NCI-H446 treated with DMSO at 0.1 percent for 48 hours (cell line): ENCODE results near the gene DENND2C.
"Not testable (repeated sequence)": the region's sequence is repeated elsewhere in the genome, so short reads cannot be mapped to it uniquely, and the experiment has no call there.

ENCODE experiments used
- DNase-seq: peaks from one replicate; lab custom pipeline; 2025; lab: John Stamatoyannopoulos, UW

DENND2C gene

DNA sequence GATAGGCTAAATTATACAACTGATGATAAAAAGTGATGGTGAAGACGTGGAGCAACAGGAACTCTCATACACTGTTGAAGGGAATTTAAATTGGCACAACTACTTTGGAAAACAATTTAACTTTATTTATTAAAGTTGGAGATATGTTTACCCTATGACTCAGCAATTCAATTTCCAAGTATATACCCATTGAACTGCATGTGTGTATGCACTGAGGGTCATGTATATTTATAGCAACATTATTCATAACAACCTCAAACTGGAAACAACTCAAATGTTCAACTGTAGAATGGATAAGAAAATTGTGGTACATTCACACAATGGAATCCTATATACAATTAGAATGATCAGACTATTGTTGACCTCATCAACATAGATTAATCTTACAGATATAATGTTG, 71.9 kb downstream of the DENND2C start:
- DNase-seq = no peak

DNA sequence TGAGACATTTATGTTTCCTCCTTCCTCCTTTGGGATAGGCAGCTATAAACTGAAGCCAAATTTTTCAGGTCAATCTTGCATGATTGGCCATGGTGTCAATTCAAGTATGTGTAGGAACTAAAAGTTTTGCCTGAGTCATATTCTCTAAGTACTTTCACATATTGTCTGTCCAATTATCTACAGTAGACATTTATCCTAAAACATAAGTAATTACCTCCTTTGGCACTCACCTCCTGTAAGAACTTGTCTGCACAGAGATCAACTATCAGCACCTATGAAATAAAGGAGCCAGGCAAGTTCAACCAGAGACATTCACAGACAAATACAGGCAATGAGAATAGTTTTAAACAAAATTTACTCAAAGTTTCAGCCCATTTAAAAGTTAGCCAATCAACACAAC, 74.2 kb downstream of the DENND2C start:
- no peak for DNase-seq

DNA sequence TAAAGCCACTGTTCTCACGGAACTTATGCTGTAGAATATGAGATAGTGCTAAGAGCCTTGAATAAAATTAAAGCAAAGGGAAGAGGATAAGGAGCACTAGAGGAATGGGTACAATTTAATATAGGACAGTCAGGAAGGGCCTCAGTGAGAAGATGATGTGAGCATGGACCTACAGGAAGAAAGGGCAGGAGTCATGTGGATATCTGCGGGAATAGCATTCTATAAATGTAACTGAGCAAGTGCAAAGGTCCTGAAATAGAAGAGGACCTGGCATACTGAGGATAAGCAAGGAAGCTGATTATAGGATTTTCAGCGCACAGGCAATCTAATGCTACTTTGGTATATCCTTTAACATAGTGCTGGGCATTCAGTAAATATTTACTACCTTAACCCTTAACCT, 75.8 kb downstream of the DENND2C start:
- no peak for DNase-seq

DNA sequence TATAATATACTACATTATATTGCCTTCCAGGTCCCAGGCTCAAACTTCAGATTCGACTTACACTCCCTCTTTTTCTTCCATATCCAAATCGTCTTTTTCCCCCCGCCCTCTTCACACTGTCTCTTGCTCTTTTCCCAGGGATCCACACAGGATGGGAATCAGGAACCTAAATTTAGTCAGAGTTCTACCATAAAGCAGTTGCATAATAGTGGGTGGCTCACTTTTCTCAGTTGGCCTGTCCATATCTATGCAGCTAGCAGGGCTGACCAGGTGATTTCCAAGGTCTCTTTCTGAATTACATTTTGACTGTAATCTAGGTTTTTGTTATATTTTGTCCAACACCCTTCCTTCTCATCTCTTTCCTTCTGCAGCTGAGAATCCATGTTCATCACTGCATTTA, 80.7 kb downstream of the DENND2C start:
- DNase-seq = no peak

DNA sequence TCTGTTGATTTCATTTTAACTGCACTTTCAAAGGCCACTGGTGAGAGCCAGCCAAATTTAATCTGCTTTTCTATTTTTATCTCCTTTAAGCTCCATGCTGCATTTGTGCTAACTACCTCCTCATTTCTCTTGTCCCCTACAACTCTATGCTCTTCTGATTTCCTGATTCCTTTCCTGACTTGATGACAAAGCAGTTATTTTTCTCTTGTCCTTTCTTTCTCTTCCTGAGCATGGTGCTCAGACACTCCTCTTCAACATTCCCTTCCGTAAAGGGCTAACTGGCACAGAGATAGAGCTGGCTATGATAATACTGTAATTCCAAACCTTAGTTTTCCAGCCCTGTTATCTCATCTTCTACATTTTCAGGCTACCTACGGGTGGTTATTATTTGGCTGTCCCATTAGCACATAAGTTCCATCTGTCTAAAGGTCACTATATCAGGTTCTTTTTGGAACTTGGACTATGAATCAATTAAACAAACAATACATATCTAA, 81.6 kb downstream of the DENND2C start:
- no peak for DNase-seq

DNA sequence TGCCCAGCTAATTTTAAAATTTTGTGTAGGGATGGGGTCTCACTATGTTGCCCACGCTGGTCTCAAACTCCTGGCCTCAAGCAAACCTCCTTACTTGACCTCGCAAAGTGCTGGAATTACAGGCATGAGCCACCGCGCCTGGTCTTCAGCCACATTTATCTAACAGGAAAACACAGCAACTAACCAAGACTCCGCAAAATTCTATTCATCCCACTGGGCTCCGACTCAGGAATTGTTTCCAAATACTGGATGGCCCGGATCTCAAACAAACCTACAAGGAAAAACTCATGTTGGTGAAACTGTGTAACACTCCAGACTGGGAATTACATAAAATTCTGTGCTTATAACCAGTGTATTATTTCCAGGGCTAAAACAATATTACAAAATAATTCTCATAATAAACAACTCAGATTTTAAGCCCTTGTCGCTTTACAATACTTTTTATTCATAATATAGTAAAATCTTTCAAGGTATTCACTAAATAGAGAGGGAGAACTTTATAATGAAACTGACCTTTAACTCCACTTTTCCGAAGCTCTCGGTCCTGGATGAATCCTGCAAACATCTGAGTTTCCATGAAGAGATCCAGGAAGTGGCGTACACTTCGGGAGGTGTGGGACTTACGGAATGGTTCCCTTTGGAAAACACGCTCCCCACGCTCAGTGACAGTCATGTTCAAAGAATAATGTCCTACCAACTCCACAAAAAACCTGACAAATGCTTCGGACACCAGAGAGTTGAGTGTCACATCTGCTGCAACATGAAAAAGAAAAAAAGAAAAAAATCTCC, 82.5 kb downstream of the DENND2C start:
- no peak for DNase-seq

DNA sequence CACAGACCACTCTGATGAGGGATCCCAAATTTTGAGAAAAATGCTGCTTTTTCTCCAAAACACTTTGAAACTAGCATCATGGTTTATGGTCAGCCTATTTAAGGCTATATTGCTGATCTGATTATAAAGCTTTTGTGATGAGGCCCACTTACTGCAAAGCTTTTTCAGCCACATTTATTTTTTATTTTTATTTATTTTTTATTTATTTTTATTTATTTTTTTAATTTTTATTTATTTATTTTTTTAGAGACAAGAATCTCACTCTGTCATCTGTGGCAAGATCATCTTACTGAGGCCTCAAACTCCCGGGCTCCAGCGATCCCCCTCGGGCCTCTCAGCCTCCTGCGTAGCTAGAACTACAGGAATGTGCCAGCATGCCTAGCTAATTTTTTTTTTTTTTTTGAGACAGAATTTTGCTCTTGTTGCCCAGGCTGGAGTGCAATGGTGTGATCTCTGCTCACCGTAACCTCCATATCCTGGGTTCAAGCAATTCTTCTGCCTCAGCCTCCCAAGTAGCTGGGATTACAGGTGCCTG, 83.3 kb downstream of the DENND2C start:
- DNase-seq = no peak

DNA sequence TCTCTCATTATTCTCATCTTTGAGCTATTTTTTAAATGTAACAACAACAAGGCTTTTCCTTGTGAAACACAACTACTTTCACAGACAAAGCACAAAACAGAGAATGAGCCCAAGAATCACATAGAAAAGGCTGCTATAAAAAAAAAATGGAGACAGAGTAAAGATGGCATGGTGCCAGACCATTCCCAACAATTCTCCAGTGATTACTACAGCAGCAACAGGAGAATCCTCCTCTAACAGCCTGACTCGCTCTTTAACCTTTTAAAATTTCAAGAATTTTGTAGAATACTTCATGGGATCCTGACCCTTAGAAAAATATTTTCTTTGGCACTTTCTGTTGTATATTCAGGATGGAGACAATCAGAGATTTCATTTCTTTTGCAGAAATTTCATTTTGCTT, 84.6 kb downstream of the DENND2C start:
- no peak for DNase-seq

DNA sequence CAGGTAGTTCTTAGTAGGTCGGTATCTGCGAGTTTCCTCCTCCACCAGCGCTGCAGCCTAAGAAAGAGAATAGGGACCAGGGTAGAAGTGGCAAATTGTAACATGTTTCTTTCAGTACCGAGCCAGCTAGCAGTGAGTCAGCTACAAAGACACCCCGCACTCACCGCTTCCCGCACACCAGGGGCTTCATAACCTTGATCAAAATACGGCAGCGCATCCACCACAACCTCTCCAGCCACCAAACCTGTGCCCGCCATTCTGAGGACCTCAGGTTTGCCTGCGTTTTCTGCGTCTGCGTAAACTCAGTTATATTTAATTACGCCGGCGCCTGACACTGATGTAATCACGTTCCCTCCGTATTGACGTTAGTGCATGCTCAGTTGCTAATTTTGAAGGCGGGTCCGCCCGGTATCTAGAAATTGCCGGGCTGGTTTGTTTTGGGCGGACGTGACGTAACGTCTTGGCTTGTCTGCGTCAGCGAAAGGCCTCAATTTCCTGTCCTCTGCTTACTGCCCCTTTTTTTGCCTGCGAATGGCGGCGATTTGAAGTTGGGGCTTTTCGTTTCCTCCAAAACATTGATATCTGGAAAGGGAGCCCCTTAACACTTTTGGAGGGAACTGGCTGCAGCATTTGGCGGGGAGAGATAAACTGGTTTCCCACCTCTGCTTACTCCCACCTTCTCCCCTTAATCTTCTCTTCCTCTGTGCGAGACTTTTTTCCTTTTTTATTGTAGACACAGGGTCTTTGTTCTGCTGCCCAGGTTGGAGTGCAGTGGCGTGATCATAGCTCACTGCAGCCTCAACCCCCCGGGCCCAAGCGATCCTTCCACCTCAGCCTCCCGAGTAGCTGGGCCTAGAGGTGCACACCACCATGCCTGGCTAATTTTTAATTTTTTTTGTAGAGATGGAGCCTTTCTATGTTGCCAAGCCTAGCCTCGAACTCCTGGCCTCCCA, 88.2 kb downstream of the DENND2C start, which contains the start of gene BCAS2:
Gene BCAS2 (minus strand): TSS at position 281 of the 953 bp plus-strand sequence. CDS start 24 bp downstream, at position 257.
- DNase-seq = peak; percentile 98

DNA sequence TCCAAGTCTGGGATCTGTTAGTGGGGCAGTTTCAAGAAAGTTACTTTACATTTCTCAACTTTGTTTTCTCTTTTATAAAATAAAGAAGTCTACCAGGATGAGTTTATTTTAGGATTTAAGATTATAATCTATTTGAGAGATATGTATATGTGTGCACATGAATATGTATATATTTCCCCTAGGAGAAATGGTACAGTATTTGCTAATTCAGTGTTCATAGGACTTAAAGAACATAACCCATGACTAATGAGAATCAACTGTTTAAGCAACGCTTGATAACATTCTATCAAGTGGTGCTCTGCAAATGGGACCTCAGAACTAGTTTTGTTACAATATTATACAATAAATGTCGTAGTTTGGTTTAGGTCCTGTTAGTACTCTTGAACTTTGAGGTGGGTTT, 95.5 kb downstream of the DENND2C start:
- no peak for DNase-seq

DNA sequence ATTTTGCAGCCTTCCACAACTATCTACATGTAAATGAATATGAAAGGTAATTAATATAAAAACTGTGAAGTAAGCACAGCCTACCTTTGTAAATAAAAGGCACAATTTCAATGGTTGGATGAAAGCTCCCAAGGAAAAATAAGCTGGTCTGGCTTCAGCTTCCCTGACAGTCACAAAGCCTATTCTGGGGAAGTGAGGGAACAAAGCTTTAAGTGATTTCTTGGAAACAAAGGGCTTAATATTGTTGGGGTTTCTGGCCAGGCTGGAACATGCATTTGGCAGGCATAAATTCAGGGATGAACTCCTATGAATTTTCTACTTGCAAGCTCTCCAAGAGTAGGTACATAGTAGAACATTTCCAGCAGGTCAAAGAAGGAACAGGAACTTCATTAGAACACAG, 105.7 kb downstream of the DENND2C start:
- DNase-seq = no peak

DNA sequence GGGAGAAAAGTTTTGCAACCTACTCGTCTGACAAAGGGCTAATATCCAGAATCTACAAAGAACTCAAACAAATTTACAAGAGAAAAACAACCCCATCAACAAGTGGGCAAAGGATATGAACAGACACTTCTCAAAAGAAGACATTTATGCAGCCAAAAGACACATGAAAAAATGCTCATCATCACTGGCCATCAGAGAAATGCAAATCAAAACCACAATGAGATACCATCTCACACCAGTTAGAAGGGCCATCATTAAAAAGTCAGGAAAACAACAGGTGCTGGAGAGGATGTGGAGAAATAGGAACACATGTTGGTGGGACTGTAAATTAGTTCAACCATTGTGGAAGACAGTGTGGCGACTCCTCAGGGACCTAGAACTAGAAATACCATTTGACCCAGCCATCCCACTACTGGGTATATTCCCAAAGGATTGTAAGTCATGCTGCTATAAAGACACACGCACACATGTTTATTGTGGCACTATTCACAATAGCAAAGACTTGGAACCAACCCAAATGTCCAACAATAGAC, 106.8 kb downstream of the DENND2C start:
- DNase-seq = not testable (repeated sequence)

DNA sequence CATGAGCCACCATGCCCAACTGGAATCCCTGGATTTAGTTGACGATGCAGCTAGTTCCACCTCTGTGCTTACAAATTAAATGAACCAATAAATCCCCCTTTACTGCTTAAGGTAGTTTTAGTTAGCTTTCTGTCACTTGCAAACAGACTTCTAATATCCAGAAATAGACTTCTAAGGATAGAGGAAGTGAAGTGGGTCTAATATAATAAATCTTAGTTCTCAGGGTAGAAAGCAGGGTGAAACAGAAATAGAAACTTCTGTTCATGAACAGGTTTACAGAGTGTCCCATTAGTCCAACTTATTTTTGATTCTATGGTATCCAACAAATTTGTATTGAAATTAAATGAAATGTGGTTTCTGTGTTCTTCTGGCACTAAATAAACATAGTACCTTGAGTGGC, 108.5 kb downstream of the DENND2C start:
- no peak for DNase-seq

DNA sequence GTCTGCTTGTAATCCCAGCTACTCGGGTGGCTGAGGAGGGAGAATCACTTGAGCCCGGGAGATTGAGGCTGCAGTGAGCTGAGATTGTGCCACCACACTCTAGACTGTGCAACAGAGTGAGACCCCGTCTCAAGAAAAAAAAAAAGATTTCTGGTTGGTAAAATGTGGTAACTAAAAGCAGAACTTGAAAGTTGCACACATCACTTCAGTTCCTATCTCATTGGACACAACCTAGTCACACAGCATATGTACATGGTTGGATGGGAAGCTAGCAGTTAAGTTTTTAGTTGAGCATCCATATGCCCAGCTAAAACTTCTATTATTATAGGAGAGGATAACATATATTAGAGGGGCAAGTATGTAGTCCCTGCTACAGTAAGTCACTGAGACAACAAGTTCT, 110.5 kb downstream of the DENND2C start:
- DNase-seq = no peak

DNA sequence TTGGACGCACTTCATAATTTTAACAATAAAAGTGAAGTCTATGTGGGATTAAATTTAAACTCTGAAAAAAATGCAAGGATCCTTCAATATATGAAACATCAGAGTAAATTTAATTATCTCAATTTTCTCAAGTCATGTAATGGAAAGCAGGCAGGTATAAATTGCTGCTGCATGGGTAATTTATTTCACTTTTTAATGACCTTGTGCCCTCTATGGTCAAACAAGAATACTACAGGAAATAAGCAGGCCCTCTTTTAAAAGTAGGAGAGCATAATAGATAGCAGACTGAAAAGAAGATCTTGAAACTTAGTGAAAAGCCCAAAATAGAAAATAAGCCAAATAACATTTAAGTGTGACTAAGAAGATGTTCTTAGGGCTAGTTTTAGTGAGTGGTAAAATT, 111.3 kb downstream of the DENND2C start:
- DNase-seq = no peak

DNA sequence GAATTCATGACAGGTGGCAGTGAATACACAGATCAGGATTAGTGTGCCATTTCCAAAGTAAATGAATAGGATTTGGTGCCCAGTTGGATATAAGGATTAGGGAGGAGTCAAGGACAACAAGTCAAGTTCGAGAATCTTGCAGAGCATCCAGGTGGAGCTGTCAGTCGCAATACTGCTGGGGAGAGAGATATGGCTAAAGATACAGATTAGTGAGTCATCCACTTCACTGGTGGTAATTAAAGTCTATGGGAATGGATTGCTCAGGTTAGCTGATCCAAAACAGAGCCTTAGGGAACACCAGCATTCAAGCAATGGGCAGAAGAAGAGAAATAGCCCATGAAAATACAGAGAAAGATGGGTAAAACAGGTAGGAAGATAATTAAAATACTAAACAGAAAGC, 115.3 kb downstream of the DENND2C start:
- DNase-seq = no peak

DNA sequence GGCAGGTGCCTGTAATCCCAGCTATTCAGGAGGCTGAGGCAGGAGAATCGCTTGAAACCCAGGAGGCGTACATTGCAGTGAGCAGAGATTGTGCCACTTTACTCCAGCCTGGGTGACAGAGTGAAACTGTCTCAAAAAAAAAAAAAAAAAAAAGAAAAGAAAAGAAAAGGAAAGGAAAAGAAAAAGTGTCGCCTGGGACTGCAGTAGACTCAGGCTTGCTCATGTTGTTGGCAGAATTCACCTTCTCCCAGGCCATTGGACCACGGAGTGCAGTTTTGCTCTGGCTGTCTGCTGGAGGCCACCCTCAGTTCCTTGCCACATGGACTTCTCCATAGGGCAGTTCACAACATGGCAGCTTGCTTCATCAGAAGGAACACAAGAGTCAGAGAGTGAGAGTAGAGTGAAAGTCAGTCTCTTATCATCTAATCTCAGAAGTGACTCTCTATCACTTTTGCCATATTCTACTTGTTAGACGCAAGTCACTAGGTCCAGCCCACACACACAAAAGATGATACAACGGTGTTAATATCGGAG, 117.7 kb downstream of the DENND2C start:
- DNase-seq = no peak

DNA sequence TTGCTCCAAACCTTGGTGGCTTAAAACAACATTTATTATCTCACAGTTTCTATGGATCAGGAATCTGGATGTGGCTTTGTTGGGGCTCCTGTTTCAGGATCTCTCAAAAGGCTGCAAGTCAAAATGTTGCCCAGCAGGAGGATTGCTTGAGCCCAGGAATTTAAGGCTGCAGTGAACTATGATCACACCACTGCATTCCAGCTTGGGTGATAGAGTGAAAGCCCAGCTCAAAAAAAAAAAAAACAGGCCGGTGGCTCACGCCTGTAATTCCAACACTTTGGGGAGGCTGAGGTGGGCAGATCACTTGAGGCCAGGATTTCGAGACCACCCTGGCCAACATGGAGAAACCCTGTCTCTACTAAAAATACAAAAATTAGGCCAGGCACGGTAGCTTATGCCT, 118.4 kb downstream of the DENND2C start:
- no peak for DNase-seq

DNA sequence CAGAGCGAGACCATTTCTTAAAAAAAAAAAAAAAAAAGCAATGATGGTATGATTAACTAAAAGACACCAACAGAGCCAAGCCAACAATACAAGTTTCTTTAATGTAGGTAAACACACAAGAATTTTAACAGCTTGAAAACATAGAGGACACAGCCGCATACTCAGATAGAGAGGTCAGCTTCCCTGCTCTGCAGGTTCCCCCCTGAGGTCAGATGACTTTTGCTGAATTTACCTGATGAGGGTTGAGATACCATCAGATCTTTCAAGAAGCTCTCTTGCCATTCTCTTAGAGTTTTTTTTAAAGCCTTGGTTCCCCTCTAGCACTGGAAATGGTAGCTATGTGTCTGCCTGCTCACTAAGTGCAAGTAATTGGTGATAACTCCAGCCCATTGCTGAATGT, 119.5 kb downstream of the DENND2C start:
- no peak for DNase-seq

DNA sequence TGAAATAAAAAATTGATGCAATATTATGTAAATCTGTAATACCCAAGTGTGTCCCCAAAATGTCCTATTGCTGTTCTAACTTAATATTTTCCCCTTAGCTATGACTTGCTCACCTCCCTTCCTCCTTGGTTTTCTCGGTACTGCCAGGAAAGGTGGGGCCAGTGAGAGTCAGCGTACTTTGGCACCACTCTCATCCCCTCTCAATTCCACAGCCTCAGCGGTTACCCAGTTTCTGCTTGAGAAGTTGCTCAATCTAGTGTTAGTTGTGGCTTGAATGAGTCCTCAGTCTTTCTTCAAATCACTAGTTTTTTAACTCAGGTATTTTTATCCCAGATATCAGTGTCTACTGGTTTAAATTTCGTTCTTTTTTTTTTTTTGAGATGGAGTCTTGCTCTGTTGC, 120.7 kb downstream of the DENND2C start:
- no peak for DNase-seq

DNA sequence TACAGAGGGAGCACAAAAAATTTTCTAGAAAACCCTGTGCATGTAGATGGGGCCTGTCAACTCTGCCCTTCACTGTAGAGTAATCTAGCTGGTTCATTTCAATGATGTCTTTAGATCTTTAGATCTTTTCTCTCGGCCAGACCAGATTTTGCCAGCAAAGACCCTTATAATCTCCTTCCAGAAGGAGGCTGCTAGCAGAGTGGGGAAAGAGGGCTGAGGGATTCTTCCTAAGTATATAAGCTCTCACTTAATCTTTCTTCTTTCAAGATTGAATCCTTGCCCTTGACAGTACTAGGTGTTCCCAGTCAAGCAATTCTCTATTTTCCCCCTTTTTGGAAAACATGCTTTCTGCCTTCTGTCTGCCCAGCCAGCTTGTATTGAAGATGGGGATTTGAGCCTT, 122.8 kb downstream of the DENND2C start:
- no peak for DNase-seq

DNA sequence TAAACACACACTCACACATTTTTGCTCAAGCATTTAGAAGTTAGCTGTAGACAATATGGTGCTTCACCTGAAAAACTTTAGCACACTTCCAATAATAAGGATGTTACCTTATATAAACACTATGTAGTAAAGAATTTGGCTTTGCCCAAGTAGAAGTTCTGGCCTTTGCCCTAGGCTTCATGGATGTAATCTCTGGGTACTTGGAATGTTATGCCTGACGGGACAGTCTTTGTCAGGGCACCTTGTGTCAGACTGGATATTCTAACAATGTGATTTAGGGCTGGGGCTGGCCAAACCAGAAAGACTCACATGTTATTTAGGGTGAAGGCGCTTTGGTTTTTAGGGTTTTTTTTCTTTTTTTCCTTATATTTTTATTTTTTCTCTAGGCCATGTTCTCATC, 124.1 kb downstream of the DENND2C start:
- no peak for DNase-seq
